Gastroesophageal sphincter (tissue), 2 donors: ENCODE measurements around the gene UBAP1L.

Source experiments
- POLR2A ChIP-seq, 2 donors: fragments of 450-650 bp; IDR thresholded peaks; one replicate each; pipeline ENCODE4 v1.6.1; 2017; ENCODE audit warnings: antibody characterized with exemption in 2 of 2, mild to moderate bottlenecking in 2 of 2, moderate library complexity in 1 of 2
- POLR2AphosphoS5 ChIP-seq: sonication (generic); formaldehyde crosslinking; IDR thresholded peaks from one replicate; pipeline ENCODE4 v1.6.1; 2017; ENCODE audit warnings: antibody characterized with exemption

DNA sequence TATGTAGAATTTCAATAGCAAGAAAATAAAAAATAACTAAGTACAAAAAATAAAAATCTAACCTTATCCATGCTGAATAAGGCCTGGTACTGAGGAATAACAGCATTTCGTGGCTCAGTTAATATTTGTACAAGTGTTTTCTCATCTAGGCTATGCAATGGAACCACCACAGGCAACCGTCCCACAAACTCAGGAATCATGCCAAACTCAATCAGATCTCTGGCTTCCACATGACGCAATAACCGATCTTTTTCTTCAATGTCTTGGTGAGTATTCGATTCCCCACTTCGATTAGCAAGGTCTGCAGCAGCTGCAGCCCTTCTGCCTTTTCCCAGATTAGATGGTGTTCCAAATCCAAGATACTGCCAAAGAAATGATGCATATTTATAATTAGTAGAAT lies 39.7 kb upstream of the UBAP1L start:
- TF ChIP-seq POLR2AphosphoS5 (no peak), POLR2A (IDR thresholded peaks at IDR 0.05) (no peak)
